22Rv1 (cell line): ENCODE data around the gene CCSER1.
A peak's percentile ranks its signal among the peaks of the same experiment; 100 is the strongest.

Experiments
- H3K27ac ChIP-seq: fragments of 450-650 bp; 2 replicates; pipeline ENCODE4 v1.5.1; 2017
- ZFX ChIP-seq: fragments of 450-650 bp; IDR thresholded peaks from 2 replicates; pipeline ENCODE4 v1.6.1; 2017; ENCODE audit warnings: antibody characterized with exemption, borderline replicate concordance
- TF ChIP-seq, protein P1 (sequence below): fragments of 450-650 bp; IDR thresholded peaks from 2 replicates; pipeline ENCODE4 v1.5.1; 2017; ENCODE audit warnings: mild to moderate bottlenecking

The CCSER1 gene

DNA sequence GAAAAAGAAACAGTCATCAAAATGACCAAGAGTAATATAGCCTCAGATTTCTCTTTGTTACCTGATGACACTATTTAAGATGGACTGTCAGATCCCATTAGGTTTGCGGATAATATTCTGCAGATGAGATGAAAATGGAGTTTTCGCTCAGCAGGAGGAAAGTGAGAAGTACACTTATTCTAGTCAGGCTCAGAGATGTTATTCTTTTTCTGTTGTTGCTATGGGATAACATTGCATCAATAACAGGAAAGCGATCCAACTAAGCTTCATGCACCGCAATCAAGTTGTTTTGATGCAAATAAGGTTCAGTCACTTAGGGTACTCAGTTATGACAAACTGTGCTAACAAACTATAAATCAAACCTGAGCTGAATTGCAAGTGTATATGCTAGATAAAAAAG is 415.0 kb downstream of the CCSER1 start:
- no peak overlapping the region for H3K27ac ChIP-seq
- no peak for TF ChIP-seq ZFX
- TF ChIP-seq, protein P1, sequence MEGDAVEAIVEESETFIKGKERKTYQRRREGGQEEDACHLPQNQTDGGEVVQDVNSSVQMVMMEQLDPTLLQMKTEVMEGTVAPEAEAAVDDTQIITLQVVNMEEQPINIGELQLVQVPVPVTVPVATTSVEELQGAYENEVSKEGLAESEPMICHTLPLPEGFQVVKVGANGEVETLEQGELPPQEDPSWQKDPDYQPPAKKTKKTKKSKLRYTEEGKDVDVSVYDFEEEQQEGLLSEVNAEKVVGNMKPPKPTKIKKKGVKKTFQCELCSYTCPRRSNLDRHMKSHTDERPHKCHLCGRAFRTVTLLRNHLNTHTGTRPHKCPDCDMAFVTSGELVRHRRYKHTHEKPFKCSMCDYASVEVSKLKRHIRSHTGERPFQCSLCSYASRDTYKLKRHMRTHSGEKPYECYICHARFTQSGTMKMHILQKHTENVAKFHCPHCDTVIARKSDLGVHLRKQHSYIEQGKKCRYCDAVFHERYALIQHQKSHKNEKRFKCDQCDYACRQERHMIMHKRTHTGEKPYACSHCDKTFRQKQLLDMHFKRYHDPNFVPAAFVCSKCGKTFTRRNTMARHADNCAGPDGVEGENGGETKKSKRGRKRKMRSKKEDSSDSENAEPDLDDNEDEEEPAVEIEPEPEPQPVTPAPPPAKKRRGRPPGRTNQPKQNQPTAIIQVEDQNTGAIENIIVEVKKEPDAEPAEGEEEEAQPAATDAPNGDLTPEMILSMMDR = no peak

GRCh38 chr4:90543419-90544170 is 416.4 kb downstream of the CCSER1 start:
- peak overlapping the region; percentile 44 for H3K27ac ChIP-seq
- TF ChIP-seq ZFX = no peak
- TF ChIP-seq, protein P1 = no peak

DNA sequence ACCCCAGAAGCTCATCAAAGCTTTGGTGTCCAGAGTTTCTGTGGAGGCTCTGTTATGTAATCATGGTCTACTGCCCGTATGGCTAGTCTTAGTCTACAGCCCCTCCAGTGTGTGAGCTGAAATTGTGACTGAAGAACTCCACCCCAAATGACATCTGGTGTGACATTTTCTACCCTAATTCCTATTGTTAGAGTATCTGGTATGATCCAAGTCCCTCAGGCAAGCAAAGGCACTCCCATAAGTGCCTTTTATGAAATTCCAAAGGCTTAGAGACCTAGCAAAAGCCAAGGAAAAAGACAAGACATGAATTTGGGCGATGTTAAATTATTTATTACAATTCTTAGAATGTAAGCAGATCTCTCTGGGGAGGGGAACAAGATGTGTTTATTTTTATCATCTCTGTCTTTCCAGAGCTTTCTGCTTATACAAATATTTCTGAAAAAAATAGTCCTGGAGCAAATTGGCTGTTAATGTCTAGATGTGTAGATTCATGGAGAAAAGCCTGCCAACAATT is 417.4 kb downstream of the CCSER1 start:
- no peak for TF ChIP-seq ZFX
- TF ChIP-seq, protein P1 = no peak
- peak overlapping the region; percentile 44 for H3K27ac ChIP-seq

DNA sequence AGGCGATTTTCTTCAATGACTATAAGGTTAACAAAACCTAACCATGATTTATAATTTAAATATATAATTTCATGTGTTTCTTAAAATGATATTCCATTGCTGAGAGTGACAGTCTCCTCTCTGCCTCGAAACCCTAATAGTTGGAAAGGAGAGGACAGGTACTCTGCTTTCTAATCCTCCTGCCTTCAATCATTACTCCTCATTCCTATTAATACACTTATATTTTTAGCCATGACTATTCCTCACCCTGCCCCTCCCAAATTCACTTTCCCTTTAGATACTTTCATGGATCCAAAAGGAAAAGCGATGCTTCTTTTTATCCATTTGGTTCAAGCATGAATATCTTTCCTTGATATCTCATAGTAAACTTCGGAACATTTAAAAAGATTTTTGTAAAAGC is 418.2 kb downstream of the CCSER1 start:
- H3K27ac ChIP-seq = peak overlapping the region; percentile 44
- TF ChIP-seq, protein P1 = no peak
- TF ChIP-seq ZFX = no peak

DNA sequence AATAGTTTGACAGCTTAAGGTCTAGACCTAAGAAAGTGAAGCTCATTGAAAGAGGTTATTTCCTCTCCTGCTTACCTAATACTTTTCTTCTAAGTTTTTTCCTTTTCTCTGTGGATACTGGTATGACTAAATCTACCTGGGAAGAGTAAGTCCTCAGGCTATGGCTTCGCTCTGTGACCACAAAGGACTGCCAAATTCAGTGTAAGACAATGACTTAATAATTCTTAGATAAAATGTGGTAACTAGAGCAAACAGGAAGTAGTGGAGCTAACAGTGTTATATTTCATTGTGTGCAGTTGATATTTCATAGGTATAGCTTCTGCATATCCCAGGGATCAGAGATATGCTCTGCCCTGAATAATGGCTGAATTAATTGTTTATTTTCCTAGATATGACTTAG is 418.9 kb downstream of the CCSER1 start:
- no peak for TF ChIP-seq ZFX
- TF ChIP-seq, protein P1 = no peak
- H3K27ac ChIP-seq = peak overlapping the region; percentile 44

GRCh38 chr4:90570615-90571014 is 443.4 kb downstream of the CCSER1 start:
- no peak overlapping the region for H3K27ac ChIP-seq
- TF ChIP-seq, protein P1 = no peak
- TF ChIP-seq ZFX = no peak

GRCh38 chr4:90572996-90573395 is 445.8 kb downstream of the CCSER1 start:
- H3K27ac ChIP-seq = no peak overlapping the region
- no peak for TF ChIP-seq ZFX
- TF ChIP-seq, protein P1 = no peak
